GM19023 (cell line): ENCODE results near the gene SERPINA6.
"Not testable (repeated sequence)": the region's sequence is repeated elsewhere in the genome, so short reads cannot be mapped to it uniquely, and the experiment has no call there.

Source experiments
- ATAC-seq: cut with Tn5 transposase; IDR thresholded peaks from one replicate; pipeline ENCODE4 v1.9.1; 2021; ENCODE audit warnings: mild to moderate bottlenecking, moderate library complexity; ENCODE audit not compliant: unreplicated experiment

Gene SERPINA6

DNA sequence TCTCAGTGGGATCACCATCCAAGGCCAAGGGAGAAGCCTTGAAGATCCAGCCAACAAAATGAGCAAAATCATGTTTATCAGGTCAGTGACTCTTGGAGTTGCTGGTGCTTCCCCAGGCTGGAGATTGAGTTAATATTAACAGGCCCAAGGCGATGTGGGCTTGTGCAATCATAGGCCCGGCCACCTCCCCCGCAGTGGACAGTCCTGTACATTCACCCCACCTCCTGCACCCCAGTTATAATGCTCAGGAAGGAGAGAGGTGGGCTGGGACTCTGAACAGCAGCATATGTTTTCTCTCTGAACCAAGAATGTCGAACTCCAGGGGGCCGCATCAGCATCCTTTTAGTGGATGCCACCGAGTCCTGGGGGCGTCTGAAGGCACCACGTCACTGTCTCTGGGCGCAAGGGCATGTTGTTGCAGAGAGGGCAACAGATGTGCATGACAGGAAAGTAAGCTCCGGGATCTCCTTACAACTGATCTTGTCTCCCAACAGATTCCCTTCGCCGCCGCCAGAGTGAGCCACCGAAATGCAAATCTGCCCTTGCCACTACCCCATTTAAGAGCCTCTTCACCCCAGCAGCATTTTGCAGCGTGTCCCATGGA, 32.2 kb upstream of the SERPINA6 start:
- ATAC-seq = no peak

DNA sequence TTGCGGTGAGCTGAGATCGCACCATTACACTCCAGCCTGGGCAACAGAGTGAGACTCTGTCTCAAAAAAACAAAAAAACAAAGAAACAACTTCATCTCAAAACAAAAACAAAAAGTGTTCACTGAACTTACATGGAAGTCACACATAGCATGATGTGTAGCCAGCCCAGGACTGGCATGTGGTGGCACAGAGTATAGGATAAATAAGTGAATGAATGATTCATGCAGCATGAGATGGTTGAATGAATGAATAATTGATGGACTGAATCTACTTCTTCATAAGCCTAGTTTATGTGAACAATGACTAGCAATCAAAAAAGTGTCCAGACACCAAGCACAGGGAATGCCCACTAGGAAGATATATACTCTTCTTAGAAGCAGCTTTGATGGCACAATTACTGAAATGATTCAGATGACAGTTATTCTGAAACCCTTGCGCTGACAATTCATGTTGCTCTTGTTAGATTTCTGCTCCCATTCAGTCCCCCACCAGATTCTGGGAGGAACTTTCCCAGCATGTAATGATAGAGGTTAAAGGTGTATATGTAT, 31.6 kb upstream of the SERPINA6 start:
- no peak for ATAC-seq

DNA sequence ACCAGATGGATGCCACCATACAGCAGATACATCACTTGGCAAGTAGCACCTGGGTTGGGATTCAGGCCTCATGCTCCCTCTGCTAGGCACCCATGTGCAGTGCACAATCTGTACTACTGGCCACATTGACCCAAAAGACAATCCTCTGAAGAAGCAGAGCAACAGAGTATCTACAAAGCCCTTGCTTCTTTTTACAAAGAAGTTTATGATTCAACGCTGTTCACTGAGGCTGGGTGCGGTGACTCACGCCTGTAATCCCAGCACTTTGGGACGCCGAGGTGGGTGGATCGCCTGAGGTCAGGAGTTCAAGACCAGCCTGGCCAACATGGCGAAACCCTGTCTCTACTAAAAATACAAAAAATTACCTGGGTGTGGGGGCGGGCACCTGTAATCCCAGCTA, 31.1 kb upstream of the SERPINA6 start:
- not testable (repeated sequence) for ATAC-seq

GRCh38 chr14:94349276-94349675, 26.1 kb upstream of the SERPINA6 start:
- ATAC-seq = no peak

DNA sequence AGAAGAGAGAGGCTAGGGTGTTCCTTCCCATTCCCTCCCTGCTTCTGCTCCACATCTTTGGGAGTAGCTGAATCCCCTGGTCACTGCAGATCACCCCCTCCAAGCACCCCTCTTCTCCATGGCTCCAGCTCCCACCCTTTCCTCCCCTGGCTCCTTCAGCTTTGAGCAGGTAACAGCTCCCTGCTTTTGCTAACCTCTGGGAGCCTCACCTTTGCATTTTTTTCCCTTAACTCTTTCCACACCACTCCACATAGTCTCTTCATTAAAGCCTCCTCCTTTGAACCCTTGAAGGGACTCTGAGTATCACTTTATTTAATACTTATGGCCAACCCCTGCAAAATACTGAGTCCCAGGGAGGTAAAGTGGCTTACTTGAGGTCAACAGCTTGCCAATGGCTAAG, 25.7 kb upstream of the SERPINA6 start:
- no peak for ATAC-seq

DNA sequence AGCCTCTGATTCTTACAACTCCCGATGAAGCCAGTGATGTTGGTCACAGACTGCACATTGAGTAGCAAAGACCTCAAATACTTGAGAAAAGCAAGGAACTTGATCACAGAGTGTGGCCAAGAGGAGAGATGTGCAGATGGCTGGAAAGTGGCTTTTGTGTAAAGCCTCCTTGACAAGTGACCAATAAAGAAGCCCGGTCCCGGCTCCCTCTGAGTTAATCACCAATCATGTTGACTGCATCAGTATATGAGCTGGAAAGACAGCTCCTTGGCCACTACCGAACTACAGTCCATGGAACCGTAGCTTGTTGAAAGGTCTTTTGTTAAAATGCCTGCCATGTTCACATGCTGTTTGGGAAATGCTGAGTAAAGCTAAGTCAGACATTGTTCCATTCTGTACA, 23.7 kb upstream of the SERPINA6 start:
- ATAC-seq = no peak

DNA sequence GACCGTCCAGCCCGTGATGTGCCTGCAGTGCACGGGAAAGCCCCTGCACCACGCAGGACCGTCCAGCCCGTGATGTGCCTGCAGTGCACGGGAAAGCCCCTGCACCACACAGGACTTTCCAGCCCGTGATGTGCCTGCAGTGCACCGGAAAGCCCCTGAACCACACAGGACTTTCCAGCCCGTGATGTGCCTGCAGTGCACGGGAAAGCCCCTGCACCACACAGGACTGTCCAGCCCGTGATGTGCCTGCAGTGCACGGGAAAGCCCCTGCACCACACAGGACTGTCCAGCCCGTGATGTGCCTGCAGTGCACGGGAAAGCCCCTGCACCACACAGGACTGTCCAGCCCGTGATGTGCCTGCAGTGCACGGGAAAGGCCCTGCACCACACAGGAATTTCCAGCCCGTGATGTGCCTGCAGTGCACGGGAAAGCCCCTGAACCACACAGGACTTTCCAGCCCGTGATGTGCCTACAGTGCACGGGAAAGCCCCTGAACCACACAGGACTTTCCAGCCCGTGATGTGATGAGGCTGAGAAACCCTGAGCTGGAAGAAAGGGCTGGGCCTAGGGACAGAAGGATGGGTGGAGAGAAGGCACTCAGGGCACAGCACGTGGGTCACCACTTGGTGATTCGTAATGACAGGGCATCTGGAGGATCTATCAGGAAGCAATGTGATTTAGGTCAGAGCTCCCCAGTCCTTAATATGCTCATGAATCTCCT, 23.1 kb upstream of the SERPINA6 start:
- ATAC-seq = peak; percentile 54

DNA sequence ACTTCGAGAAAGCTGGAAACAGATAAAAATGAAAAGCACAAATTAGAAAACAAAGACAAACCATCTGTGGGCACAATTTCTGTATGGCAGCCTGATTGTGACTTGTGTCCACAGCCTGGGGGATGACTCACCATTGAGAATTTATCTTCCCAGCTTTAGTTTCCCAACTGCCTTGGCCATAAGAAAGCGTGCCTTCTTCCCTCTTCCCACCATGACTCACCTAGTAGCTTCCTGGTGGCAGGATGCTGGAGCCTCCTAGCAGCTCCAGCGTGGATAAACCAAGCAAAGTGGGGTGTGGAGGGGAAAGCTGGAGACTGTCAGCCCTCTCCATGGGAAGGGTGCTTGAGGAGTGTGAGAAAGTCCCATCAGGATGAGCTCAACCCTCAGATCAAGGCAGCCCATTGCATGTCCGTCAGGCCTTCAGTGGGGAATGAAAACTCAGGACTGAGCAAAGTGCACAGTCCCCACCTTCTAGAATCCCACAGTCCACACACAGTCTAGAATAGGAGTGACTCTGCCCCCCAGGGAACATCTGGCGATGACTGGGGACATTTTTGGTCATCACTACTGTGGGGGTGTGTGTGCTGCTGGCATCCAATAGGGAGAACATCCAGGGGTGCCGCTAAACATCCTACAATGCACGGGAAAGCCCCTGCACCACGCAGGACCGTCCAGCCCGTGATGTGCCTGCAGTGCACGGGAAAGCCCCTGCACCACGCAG, 22.4 kb upstream of the SERPINA6 start:
- no peak for ATAC-seq

- ATAC-seq = no peak
Observed at GRCh38 chr14:94344389-94344788, 21.3 kb upstream of the SERPINA6 start.

GRCh38 chr14:94343238-94344005, 20.3 kb upstream of the SERPINA6 start:
- ATAC-seq = no peak

DNA sequence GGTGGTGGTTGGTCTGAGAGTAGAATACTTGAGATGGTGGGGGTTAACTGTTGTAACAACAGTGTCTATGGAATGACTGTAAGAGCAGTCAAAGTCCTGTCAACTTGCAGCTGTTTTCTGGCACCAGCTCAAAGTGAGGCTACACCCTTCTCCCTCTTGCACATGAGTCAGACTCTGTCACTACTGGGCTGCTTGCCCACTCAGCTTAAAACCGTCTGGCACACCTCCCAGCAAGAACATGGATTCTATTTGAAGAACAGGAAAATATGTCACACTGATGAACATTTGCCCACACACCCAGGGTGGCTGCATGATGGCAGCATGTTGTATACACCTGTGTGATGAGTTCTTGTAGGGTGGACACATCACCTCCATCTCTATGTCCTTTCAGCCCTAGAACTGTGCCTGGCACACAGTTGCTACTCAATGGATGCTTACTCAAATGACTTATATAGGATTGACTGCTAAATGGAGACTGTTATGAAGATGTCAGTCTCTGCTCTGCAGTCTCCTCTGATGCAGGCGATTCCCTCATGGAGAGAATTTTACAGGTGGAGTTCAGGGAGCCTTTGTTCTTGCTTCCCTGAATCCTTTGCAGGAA, 19.3 kb upstream of the SERPINA6 start:
- ATAC-seq = no peak

DNA sequence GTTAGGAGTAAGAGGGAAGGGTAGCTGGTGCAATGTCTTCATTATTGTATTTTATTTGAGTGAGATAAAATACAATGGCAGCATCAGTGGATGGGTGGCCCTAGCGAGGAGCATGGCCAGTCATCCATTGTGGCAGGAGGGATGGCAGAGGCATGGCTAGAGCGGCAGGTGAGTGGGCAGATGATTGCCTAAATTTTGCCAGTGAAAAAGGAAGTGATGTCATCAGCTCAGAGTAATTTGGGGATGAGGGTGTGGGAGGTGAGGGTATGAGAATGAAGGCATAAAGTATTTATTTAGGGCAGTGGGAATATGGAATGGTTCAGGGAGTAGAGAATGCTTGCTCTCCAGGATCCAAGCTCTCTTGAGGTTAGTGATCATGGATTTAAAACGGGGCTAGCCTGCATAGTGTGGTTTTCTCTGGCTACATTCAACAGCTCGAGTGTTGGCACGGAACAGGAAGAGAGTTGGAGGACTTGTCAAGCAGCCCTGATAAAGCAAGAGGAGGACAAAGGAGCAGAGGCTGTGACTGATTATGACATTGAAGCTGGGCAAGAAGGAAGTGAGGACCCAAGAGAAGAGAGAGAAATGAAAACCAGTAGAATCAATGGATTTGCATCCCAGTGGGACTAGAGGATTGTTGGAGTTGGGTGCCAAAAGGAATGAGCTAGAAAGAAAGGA, 18.7 kb upstream of the SERPINA6 start:
- ATAC-seq = no peak

GRCh38 chr14:94340533-94340932, 17.4 kb upstream of the SERPINA6 start:
- ATAC-seq = no peak

- ATAC-seq = no peak
Observed at GRCh38 chr14:94338023-94338422, 14.9 kb upstream of the SERPINA6 start.

- no peak for ATAC-seq
Observed at GRCh38 chr14:94337274-94337673, 14.1 kb upstream of the SERPINA6 start.

GRCh38 chr14:94334872-94335271, 11.7 kb upstream of the SERPINA6 start:
- no peak for ATAC-seq

- ATAC-seq = no peak
Observed at GRCh38 chr14:94332587-94332986, 9.5 kb upstream of the SERPINA6 start.

GRCh38 chr14:94332063-94332583, 9.0 kb upstream of the SERPINA6 start:
- ATAC-seq = no peak

GRCh38 chr14:94331462-94331861, 8.3 kb upstream of the SERPINA6 start:
- ATAC-seq = no peak

- no peak for ATAC-seq
Observed at GRCh38 chr14:94330857-94331256, 7.7 kb upstream of the SERPINA6 start.
